ENCODE data around the gene CHCHD10. TPM values are rescaled to one million over a fixed set of nuclear protein-coding genes. Genes with fewer than 3 reads are reported as not detected.

CHCHD10 gene
- total RNA-seq, 1 donor from 2014 or later = 111 TPM

GRCh38 chr22:23774114-23774921 lies 6.5 kb upstream of the CHCHD10 start:
- no peak overlapping the region for H3K27ac Mint-ChIP-seq
- no peak overlapping the region for H3K4me3 Mint-ChIP-seq (ENCODE audit: low read depth)
- peaks cover 5% of the 10 kb centered on the region for H3K4me1 Mint-ChIP-seq (ENCODE audit: low read depth)
- intact Hi-C loops (cut with micrococcal nuclease) = no loop called here
- H3K9me3 Mint-ChIP-seq = no peaks in the 10 kb centered on the region
- H3K27me3 Mint-ChIP-seq (ENCODE audit: low read depth) = peaks cover 16% of the 10 kb centered on the region
- no peaks in the 10 kb centered on the region for H3K36me3 Mint-ChIP-seq (ENCODE audit: low read depth)
- no peak for DNase-seq (ENCODE audit: low spot score)

- Mint-ChIP-seq H3K9me3 (no peaks in the 10 kb centered on the region), H3K4me3 (ENCODE audit: low read depth) (peak overlapping the region; percentile 14), H3K27ac (no peak overlapping the region), H3K36me3 (ENCODE audit: low read depth) (no peaks in the 10 kb centered on the region), H3K4me1 (ENCODE audit: low read depth) (peaks cover 5% of the 10 kb centered on the region), H3K27me3 (ENCODE audit: low read depth) (peaks cover 16% of the 10 kb centered on the region)
- intact Hi-C loops (cut with micrococcal nuclease) = no loop called here
- DNase-seq (ENCODE audit: low spot score) = no peak
Measured at GRCh38 chr22:23773483-23774113, 5.8 kb upstream of the CHCHD10 start.

- Mint-ChIP-seq H3K27ac (no peak within 1 kb of the TSS), H3K36me3 (ENCODE audit: low read depth) (no peaks in the 10 kb centered on the region), H3K27me3 (ENCODE audit: low read depth) (peaks cover 16% of the 10 kb centered on the region), H3K4me3 (ENCODE audit: low read depth) (peak within 1 kb of the TSS; percentile 52), H3K4me1 (ENCODE audit: low read depth) (peaks cover 5% of the 10 kb centered on the region), H3K9me3 (no peaks in the 10 kb centered on the region)
- DNase-seq (ENCODE audit: low spot score) = no peak
- intact Hi-C loops (cut with micrococcal nuclease) = no loop called here
Measured at GRCh38 chr22:23772649-23773473, 5.1 kb upstream of the CHCHD10 start, which contains the start of gene MMP11. TSS of gene MMP11 (plus strand) at chr22:23772849. CDS start at chr22:23772871, 22 bp downstream.

GRCh38 chr22:23772315-23772648 lies 4.5 kb upstream of the CHCHD10 start:
- peaks cover 16% of the 10 kb centered on the region for H3K27me3 Mint-ChIP-seq (ENCODE audit: low read depth)
- intact Hi-C loops (cut with micrococcal nuclease) = no loop called here
- no peak overlapping the region for H3K27ac Mint-ChIP-seq
- DNase-seq (ENCODE audit: low spot score) = no peak
- H3K9me3 Mint-ChIP-seq = no peaks in the 10 kb centered on the region
- H3K4me3 Mint-ChIP-seq (ENCODE audit: low read depth) = peak overlapping the region; percentile 52
- no peaks in the 10 kb centered on the region for H3K36me3 Mint-ChIP-seq (ENCODE audit: low read depth)
- H3K4me1 Mint-ChIP-seq (ENCODE audit: low read depth) = peaks cover 5% of the 10 kb centered on the region

- Mint-ChIP-seq H3K4me3 (ENCODE audit: low read depth) (peak overlapping the region; percentile 7), H3K9me3 (no peaks in the 10 kb centered on the region), H3K27me3 (ENCODE audit: low read depth) (peaks cover 14% of the 10 kb centered on the region), H3K36me3 (ENCODE audit: low read depth) (peaks cover 10% of the 10 kb centered on the region), H3K27ac (no peak overlapping the region), H3K4me1 (ENCODE audit: low read depth) (peaks cover 8% of the 10 kb centered on the region)
- no peak for DNase-seq (ENCODE audit: low spot score)
- intact Hi-C loops (cut with micrococcal nuclease) = loop anchor here (2.0 kb wide), 1 partner anchor 17 kb away; the partner anchor contains the start of gene SMARCB1
Measured at GRCh38 chr22:23769321-23769965, 1.7 kb upstream of the CHCHD10 start.

GRCh38 chr22:23767303-23767672 lies 484 bp downstream of the CHCHD10 start:
- peaks cover 20% of the 10 kb centered on the region for H3K4me1 Mint-ChIP-seq (ENCODE audit: low read depth)
- DNase-seq (ENCODE audit: low spot score) = no peak
- H3K9me3 Mint-ChIP-seq = no peaks in the 10 kb centered on the region
- peak overlapping the region; percentile 75 for H3K4me3 Mint-ChIP-seq (ENCODE audit: low read depth)
- peaks cover 13% of the 10 kb centered on the region for H3K36me3 Mint-ChIP-seq (ENCODE audit: low read depth)
- H3K27me3 Mint-ChIP-seq (ENCODE audit: low read depth) = peaks cover 2% of the 10 kb centered on the region
- H3K27ac Mint-ChIP-seq = peak overlapping the region; percentile 67
- intact Hi-C loops (cut with micrococcal nuclease) = loop anchor here (2.0 kb wide), 2 partner anchors 82 to 140 kb away; no protein-coding TSS in a partner anchor

- no peak overlapping the region for H3K27ac Mint-ChIP-seq
- intact Hi-C loops (cut with micrococcal nuclease) = no loop called here
- H3K4me3 Mint-ChIP-seq (ENCODE audit: low read depth) = no peak overlapping the region
- H3K36me3 Mint-ChIP-seq (ENCODE audit: low read depth) = peaks cover 13% of the 10 kb centered on the region
- H3K27me3 Mint-ChIP-seq (ENCODE audit: low read depth) = no peaks in the 10 kb centered on the region
- no peak for DNase-seq (ENCODE audit: low spot score)
- H3K4me1 Mint-ChIP-seq (ENCODE audit: low read depth) = peaks cover 17% of the 10 kb centered on the region
- H3K9me3 Mint-ChIP-seq = no peaks in the 10 kb centered on the region
Measured at GRCh38 chr22:23764899-23765881, 2.6 kb downstream of the CHCHD10 start.

GRCh38 chr22:23763954-23764353 lies 3.8 kb downstream of the CHCHD10 start:
- no peaks in the 10 kb centered on the region for H3K27me3 Mint-ChIP-seq (ENCODE audit: low read depth)
- no peaks in the 10 kb centered on the region for H3K9me3 Mint-ChIP-seq
- intact Hi-C loops (cut with micrococcal nuclease) = no loop called here
- H3K36me3 Mint-ChIP-seq (ENCODE audit: low read depth) = peaks cover 13% of the 10 kb centered on the region
- DNase-seq (ENCODE audit: low spot score) = no peak
- H3K4me3 Mint-ChIP-seq (ENCODE audit: low read depth) = no peak overlapping the region
- H3K27ac Mint-ChIP-seq = no peak overlapping the region
- H3K4me1 Mint-ChIP-seq (ENCODE audit: low read depth) = peaks cover 17% of the 10 kb centered on the region

- H3K4me3 Mint-ChIP-seq (ENCODE audit: low read depth) = no peak overlapping the region
- no peaks in the 10 kb centered on the region for H3K27me3 Mint-ChIP-seq (ENCODE audit: low read depth)
- peaks cover 13% of the 10 kb centered on the region for H3K36me3 Mint-ChIP-seq (ENCODE audit: low read depth)
- DNase-seq (ENCODE audit: low spot score) = no peak
- H3K4me1 Mint-ChIP-seq (ENCODE audit: low read depth) = peaks cover 17% of the 10 kb centered on the region
- H3K9me3 Mint-ChIP-seq = no peaks in the 10 kb centered on the region
- H3K27ac Mint-ChIP-seq = no peak overlapping the region
- intact Hi-C loops (cut with micrococcal nuclease) = no loop called here
Measured at GRCh38 chr22:23763579-23763945, 4.2 kb downstream of the CHCHD10 start.

GRCh38 chr22:23762842-23763578 lies 4.8 kb downstream of the CHCHD10 start, which contains the start of gene C22orf15:
TSS of gene C22orf15 (plus strand) at chr22:23762990. CDS start at chr22:23763307, 317 bp downstream.
- Mint-ChIP-seq H3K9me3 (no peaks in the 10 kb centered on the region), H3K27ac (no peak within 1 kb of the TSS), H3K4me1 (ENCODE audit: low read depth) (peaks cover 17% of the 10 kb centered on the region), H3K36me3 (ENCODE audit: low read depth) (peaks cover 13% of the 10 kb centered on the region), H3K27me3 (ENCODE audit: low read depth) (no peaks in the 10 kb centered on the region), H3K4me3 (ENCODE audit: low read depth) (peak within 1 kb of the TSS; percentile 55)
- intact Hi-C loops (cut with micrococcal nuclease) = no loop called here
- no peak for DNase-seq (ENCODE audit: low spot score)

- peaks cover 7% of the 10 kb centered on the region for H3K36me3 Mint-ChIP-seq (ENCODE audit: low read depth)
- no peak overlapping the region for H3K4me3 Mint-ChIP-seq (ENCODE audit: low read depth)
- H3K9me3 Mint-ChIP-seq = no peaks in the 10 kb centered on the region
- DNase-seq (ENCODE audit: low spot score) = no peak
- peaks cover 16% of the 10 kb centered on the region for H3K4me1 Mint-ChIP-seq (ENCODE audit: low read depth)
- no peak overlapping the region for H3K27ac Mint-ChIP-seq
- no peaks in the 10 kb centered on the region for H3K27me3 Mint-ChIP-seq (ENCODE audit: low read depth)
- intact Hi-C loops (cut with micrococcal nuclease) = no loop called here
Measured at GRCh38 chr22:23760056-23760455, 7.7 kb downstream of the CHCHD10 start.
